ENCODE results near the gene CTBP1. TPM values are rescaled to one million over a fixed set of nuclear protein-coding genes. Genes with fewer than 3 reads are reported as not detected.

Gene CTBP1
- total and polyA plus RNA-seq, 9 of the 15 experiments (the other 6 are each of a cell fraction or from before 2014, with no cell fraction given), result 14.5 to 162 (median 68.2) TPM

- TF ChIP-seq POLR2H (tag; IDR thresholded peaks at IDR 0.05; ENCODE audit: low read depth), result no peak
- peak in 1 of 2 experiments; percentile 75; a peak in 2 of 4 replicates for TF ChIP-seq TEAD1 (CRISPR knock-in tag; IDR thresholded peaks at IDR 0.05)
- TF ChIP-seq MYBL2 (IDR thresholded peaks at IDR 0.05; ENCODE audit: low read depth), result no peak
- TF ChIP-seq MYBL2 (CRISPR knock-in tag; IDR thresholded peaks at IDR 0.05; ENCODE audit: borderline replicate concordance), result no peak
- no peak for TF ChIP-seq JUND (IDR thresholded peaks at IDR 0.05; ENCODE audit: borderline replicate concordance, low read depth, low read length)
- no peak for TF ChIP-seq JUND (tag; IDR thresholded peaks at IDR 0.05; ENCODE audit: borderline replicate concordance, low read depth, low read length)
- no peak for TF ChIP-seq HSF4 (CRISPR knock-in tag; IDR thresholded peaks at IDR 0.05; ENCODE audit: borderline replicate concordance)
- no peak for TF ChIP-seq NCOA2 (IDR thresholded peaks at IDR 0.05; ENCODE audit: partially characterized antibody in 2 of 2)
- TF ChIP-seq CHD2 (IDR thresholded peaks at IDR 0.05; ENCODE audit: low read depth, low read length), result peak; percentile 90
- no peak for TF ChIP-seq TCF7L2 (IDR thresholded peaks at IDR 0.05; ENCODE audit: low read depth, low read length)
- TF ChIP-seq, protein P1, sequence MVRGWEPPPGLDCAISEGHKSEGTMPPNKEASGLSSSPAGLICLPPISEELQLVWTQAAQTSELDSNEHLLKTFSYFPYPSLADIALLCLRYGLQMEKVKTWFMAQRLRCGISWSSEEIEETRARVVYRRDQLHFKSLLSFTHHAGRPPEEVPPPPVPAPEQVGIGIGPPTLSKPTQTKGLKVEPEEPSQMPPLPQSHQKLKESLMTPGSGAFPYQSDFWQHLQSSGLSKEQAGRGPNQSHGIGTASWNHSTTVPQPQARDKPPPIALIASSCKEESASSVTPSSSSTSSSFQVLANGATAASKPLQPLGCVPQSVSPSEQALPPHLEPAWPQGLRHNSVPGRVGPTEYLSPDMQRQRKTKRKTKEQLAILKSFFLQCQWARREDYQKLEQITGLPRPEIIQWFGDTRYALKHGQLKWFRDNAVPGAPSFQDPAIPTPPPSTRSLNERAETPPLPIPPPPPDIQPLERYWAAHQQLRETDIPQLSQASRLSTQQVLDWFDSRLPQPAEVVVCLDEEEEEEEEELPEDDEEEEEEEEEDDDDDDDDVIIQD (CRISPR knock-in tag; IDR thresholded peaks at IDR 0.05), result no peak
- TF ChIP-seq BACH1 (tag; IDR thresholded peaks at IDR 0.05), result no peak
- no peak for TF ChIP-seq ZKSCAN3 (CRISPR knock-in tag; IDR thresholded peaks at IDR 0.05)
- TF ChIP-seq, protein P2, sequence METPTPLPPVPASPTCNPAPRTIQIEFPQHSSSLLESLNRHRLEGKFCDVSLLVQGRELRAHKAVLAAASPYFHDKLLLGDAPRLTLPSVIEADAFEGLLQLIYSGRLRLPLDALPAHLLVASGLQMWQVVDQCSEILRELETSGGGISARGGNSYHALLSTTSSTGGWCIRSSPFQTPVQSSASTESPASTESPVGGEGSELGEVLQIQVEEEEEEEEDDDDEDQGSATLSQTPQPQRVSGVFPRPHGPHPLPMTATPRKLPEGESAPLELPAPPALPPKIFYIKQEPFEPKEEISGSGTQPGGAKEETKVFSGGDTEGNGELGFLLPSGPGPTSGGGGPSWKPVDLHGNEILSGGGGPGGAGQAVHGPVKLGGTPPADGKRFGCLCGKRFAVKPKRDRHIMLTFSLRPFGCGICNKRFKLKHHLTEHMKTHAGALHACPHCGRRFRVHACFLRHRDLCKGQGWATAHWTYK (CRISPR knock-in tag; IDR thresholded peaks at IDR 0.05), result no peak
- no peak for TF ChIP-seq SETDB1 (IDR thresholded peaks at IDR 0.05; ENCODE audit: low read length)
- TF ChIP-seq HDAC8 (tag; IDR thresholded peaks at IDR 0.05), result no peak
- TF ChIP-seq HEY1 (CRISPR knock-in tag; IDR thresholded peaks at IDR 0.05; ENCODE audit: borderline replicate concordance), result no peak
- no peak for TF ChIP-seq BCOR (IDR thresholded peaks at IDR 0.05)
- no peak for TF ChIP-seq ZNF639 (CRISPR knock-in tag; conservative IDR thresholded peaks at IDR 0.05 in 1 of 2, IDR thresholded peaks at IDR 0.05 in 1 of 2)
- no peak for TF ChIP-seq STAT5A (IDR thresholded peaks at IDR 0.05; ENCODE audit: borderline replicate concordance, low read length)
- no peak for TF ChIP-seq MBD2 (IDR thresholded peaks at IDR 0.05; ENCODE audit: borderline replicate concordance, low read depth)
- TF ChIP-seq ZNF224 (CRISPR knock-in tag; IDR thresholded peaks at IDR 0.05), result no peak
- TF ChIP-seq ELK1 (CRISPR knock-in tag; IDR thresholded peaks at IDR 0.05), result no peak
- TF ChIP-seq SMAD4 (CRISPR knock-in tag; conservative IDR thresholded peaks at IDR 0.05), result 0 out of 2 replicates have a peak, but pooled peaks have one; percentile 35
These were observed 81.5 kb downstream of the CTBP1 start (continued) for GRCh38 chr4:1167244-1167949.

All from K562 (cell line).